Parathyroid adenoma (tissue), 2 donors: Measurements from ENCODE around the gene KCNMB2.
A peak's percentile ranks its signal among the peaks of the same experiment; 100 is the strongest.

ENCODE experiments used
- H2AFZ ChIP-seq: fragments of 300-600 bp; sonication (generic); one replicate; pipeline ENCODE4 v1.7.0; 2017; ENCODE audit warnings: antibody characterized with exemption, mild to moderate bottlenecking
- H3K27ac ChIP-seq: fragments of 300-600 bp; sonication (generic); one replicate; pipeline ENCODE4 v1.7.0; 2017
- H3K27me3 ChIP-seq: fragments of 300-600 bp; sonication (generic); one replicate; pipeline ENCODE4 v1.7.0; 2017; ENCODE audit warnings: low read length; ENCODE audit not compliant: control insufficient read depth, insufficient read depth
- H3K36me3 ChIP-seq: fragments of 300-600 bp; sonication (generic); one replicate; pipeline ENCODE4 v1.7.0; 2017; ENCODE audit warnings: low read length; ENCODE audit not compliant: control insufficient read depth, insufficient read depth
- H3K4me1 ChIP-seq: fragments of 300-600 bp; sonication (generic); one replicate; pipeline ENCODE4 v1.7.0; 2017; ENCODE audit warnings: control low read depth
- H3K4me2 ChIP-seq: fragments of 300-600 bp; sonication (generic); one replicate; pipeline ENCODE4 v1.7.0; 2017; ENCODE audit warnings: low read length
- H3K4me3 ChIP-seq: fragments of 300-600 bp; sonication (generic); one replicate; pipeline ENCODE4 v1.7.0; 2017; ENCODE audit warnings: low read depth, low read length
- H3K79me2 ChIP-seq: fragments of 300-600 bp; sonication (generic); one replicate; pipeline ENCODE4 v1.7.0; 2017; ENCODE audit warnings: control low read depth
- H3K9ac ChIP-seq: fragments of 300-600 bp; sonication (generic); one replicate; pipeline ENCODE4 v1.7.0; 2017; ENCODE audit warnings: mild to moderate bottlenecking
- H3K9me3 ChIP-seq: fragments of 300-600 bp; sonication (generic); one replicate; pipeline ENCODE4 v1.7.0; 2017; ENCODE audit warnings: low read length; ENCODE audit not compliant: control insufficient read depth
- CTCF ChIP-seq: fragments of 300-600 bp; sonication (generic); IDR thresholded peaks from one replicate; pipeline ENCODE4 v1.7.0; 2017; ENCODE audit warnings: antibody characterized with exemption, mild to moderate bottlenecking
- donor health status: primary hyperparathyroidism.

KCNMB2 gene

GRCh38 chr3:178527981-178528380 lies 8.3 kb upstream of the KCNMB2 start:
- no peaks in the 10 kb centered on the region for H3K4me1 ChIP-seq
- H3K27ac ChIP-seq = no peak overlapping the region
- no peaks in the 10 kb centered on the region for H3K27me3 ChIP-seq
- H2AFZ ChIP-seq = no peak overlapping the region
- TF ChIP-seq CTCF = no peak
- H3K4me2 ChIP-seq = no peak overlapping the region
- H3K9me3 ChIP-seq = no peaks in the 10 kb centered on the region
- no peak overlapping the region for H3K4me3 ChIP-seq
- H3K79me2 ChIP-seq = no peaks in the 10 kb centered on the region
- no peaks in the 10 kb centered on the region for H3K36me3 ChIP-seq
- H3K9ac ChIP-seq = no peak overlapping the region

GRCh38 chr3:178529606-178530225 lies 6.5 kb upstream of the KCNMB2 start:
- Histone ChIP-seq H3K79me2 (no peaks in the 10 kb centered on the region), H3K4me2 (no peak overlapping the region), H3K36me3 (no peaks in the 10 kb centered on the region), H3K27ac (no peak overlapping the region), H3K4me1 (no peaks in the 10 kb centered on the region), H3K27me3 (no peaks in the 10 kb centered on the region), H3K9ac (no peak overlapping the region), H3K4me3 (no peak overlapping the region), H2AFZ (no peak overlapping the region), H3K9me3 (no peaks in the 10 kb centered on the region)
- TF ChIP-seq CTCF = no peak

- H3K9me3 ChIP-seq = no peaks in the 10 kb centered on the region
- H3K4me3 ChIP-seq = no peak overlapping the region
- H3K27ac ChIP-seq = no peak overlapping the region
- H2AFZ ChIP-seq = no peak overlapping the region
- no peaks in the 10 kb centered on the region for H3K4me1 ChIP-seq
- H3K27me3 ChIP-seq = no peaks in the 10 kb centered on the region
- no peak overlapping the region for H3K4me2 ChIP-seq
- TF ChIP-seq CTCF = no peak
- no peaks in the 10 kb centered on the region for H3K36me3 ChIP-seq
- no peak overlapping the region for H3K9ac ChIP-seq
- H3K79me2 ChIP-seq = no peaks in the 10 kb centered on the region
These were observed 3.8 kb upstream of the KCNMB2 start for GRCh38 chr3:178532476-178532875.

GRCh38 chr3:178537122-178537705 lies 978 bp downstream of the KCNMB2 start:
- TF ChIP-seq CTCF = no peak
- H3K9ac ChIP-seq = no peak overlapping the region
- no peaks in the 10 kb centered on the region for H3K4me1 ChIP-seq
- no peaks in the 10 kb centered on the region for H3K79me2 ChIP-seq
- H3K27ac ChIP-seq = no peak overlapping the region
- H2AFZ ChIP-seq = peak overlapping the region; percentile 72
- H3K9me3 ChIP-seq = no peaks in the 10 kb centered on the region
- H3K4me3 ChIP-seq = peak overlapping the region; percentile 58
- H3K27me3 ChIP-seq = no peaks in the 10 kb centered on the region
- H3K36me3 ChIP-seq = no peaks in the 10 kb centered on the region
- H3K4me2 ChIP-seq = peak overlapping the region; percentile 81

DNA sequence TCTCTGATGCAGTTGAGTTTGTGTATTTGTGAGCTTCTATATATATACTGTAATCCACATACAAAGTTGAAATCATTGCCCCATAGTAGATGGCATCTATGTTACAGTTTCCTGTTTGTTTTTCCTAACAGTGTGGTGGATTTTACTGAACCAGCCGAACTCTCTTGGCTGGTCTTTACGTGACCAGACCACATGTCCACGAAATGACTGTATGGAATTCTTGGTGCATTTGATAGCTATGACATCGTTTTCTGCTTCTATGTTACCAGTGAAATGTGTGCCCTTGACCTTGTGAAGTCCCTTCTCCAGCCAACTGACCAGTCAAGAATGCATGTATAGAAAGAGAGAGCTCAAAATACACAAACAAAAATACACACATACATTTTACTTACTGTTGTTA lies 1.8 kb downstream of the KCNMB2 start:
- H3K4me3 ChIP-seq = no peak overlapping the region
- no peaks in the 10 kb centered on the region for H3K9me3 ChIP-seq
- no peaks in the 10 kb centered on the region for H3K36me3 ChIP-seq
- H2AFZ ChIP-seq = no peak overlapping the region
- no peak for TF ChIP-seq CTCF
- H3K4me2 ChIP-seq = no peak overlapping the region
- no peaks in the 10 kb centered on the region for H3K4me1 ChIP-seq
- no peak overlapping the region for H3K9ac ChIP-seq
- H3K79me2 ChIP-seq = no peaks in the 10 kb centered on the region
- H3K27ac ChIP-seq = no peak overlapping the region
- no peaks in the 10 kb centered on the region for H3K27me3 ChIP-seq
